ENCODE measurements around the gene CRTAC1. TPM values are rescaled to one million over a fixed set of nuclear protein-coding genes. Genes with fewer than 3 reads are reported as not detected.

CRTAC1 gene
- total RNA-seq, 1 donor from 2014 or later = 0.63 TPM

DNA sequence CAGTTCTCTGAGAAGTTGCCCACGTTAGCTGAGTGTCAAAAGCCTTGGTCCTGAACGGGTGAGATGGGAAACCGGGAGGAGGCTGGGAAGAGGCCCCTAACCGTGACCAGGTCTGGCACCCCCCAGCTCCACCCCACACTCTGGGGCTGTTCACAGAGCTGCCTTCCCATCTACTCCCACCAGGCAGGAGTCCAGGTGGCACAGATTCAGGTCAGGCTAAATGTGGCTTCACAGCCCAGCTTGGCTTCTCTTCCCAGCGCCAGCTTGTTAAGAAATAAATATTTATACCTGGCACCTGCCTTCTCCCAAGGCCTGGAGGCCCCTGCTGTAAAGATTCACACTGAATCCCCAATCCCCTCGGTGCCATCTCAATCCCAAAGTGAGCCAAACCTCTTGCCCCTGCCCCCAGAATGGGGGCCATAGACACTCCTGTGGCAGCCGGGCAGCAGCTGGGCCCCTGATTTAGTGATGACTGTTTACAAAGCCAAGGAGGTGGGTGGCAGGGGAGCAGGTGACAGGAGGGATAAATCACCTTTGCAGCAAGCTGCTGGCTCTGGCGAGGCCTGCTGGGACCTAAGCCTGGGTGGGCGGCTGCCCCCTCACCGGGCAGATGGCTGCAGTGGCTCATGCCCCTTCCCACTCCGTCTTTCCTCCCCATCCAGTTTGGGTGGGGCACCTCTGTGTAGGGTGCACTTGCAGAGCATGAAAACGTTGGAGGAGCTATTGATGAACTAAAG, 108.2 kb downstream of the CRTAC1 start:
- Mint-ChIP-seq H3K9me3 (no peaks in the 10 kb centered on the region), H3K4me3 (no peak overlapping the region), H3K27me3 (ENCODE audit: low read depth) (peaks cover 76% of the 10 kb centered on the region), H3K4me1 (no peaks in the 10 kb centered on the region), H3K36me3 (no peaks in the 10 kb centered on the region), H3K27ac (no peak overlapping the region)
- TF ChIP-seq, protein P1, sequence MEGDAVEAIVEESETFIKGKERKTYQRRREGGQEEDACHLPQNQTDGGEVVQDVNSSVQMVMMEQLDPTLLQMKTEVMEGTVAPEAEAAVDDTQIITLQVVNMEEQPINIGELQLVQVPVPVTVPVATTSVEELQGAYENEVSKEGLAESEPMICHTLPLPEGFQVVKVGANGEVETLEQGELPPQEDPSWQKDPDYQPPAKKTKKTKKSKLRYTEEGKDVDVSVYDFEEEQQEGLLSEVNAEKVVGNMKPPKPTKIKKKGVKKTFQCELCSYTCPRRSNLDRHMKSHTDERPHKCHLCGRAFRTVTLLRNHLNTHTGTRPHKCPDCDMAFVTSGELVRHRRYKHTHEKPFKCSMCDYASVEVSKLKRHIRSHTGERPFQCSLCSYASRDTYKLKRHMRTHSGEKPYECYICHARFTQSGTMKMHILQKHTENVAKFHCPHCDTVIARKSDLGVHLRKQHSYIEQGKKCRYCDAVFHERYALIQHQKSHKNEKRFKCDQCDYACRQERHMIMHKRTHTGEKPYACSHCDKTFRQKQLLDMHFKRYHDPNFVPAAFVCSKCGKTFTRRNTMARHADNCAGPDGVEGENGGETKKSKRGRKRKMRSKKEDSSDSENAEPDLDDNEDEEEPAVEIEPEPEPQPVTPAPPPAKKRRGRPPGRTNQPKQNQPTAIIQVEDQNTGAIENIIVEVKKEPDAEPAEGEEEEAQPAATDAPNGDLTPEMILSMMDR (IDR thresholded peaks at IDR 0.05; ENCODE audit: unreplicated experiment) = no peak
- no peak for DNase-seq (ENCODE audit: low spot score in 2 of 2, unreplicated experiment in 2 of 2)

DNA sequence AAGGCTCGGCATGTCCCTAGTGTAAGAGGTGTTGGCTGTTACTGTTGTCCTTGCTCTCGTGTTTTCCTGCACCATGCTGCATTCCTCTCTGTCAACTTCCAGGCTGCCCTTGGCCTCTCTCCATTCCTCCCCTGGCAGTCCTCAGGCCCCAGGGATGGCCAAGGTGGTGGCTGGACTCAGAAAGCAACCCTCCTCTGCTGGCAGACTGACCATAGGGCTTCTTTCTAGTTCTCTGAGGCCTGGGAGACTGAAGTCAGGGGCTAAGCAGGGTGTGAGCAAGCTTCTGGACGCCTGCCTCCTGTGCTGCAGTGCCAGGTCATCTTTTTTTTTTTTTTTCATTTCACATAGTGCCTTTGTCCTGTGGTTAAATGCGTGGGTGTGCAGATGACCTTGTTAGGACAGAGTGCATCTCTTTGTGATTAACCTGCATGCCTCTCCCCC, 108.8 kb downstream of the CRTAC1 start:
- Mint-ChIP-seq H3K4me3 (no peak overlapping the region), H3K27me3 (ENCODE audit: low read depth) (peaks cover 78% of the 10 kb centered on the region), H3K9me3 (no peaks in the 10 kb centered on the region), H3K4me1 (no peaks in the 10 kb centered on the region), H3K27ac (no peak overlapping the region), H3K36me3 (no peaks in the 10 kb centered on the region)
- TF ChIP-seq, protein P1 (IDR thresholded peaks at IDR 0.05; ENCODE audit: unreplicated experiment) = no peak
- no peak for DNase-seq (ENCODE audit: low spot score in 2 of 2, unreplicated experiment in 2 of 2)

DNA sequence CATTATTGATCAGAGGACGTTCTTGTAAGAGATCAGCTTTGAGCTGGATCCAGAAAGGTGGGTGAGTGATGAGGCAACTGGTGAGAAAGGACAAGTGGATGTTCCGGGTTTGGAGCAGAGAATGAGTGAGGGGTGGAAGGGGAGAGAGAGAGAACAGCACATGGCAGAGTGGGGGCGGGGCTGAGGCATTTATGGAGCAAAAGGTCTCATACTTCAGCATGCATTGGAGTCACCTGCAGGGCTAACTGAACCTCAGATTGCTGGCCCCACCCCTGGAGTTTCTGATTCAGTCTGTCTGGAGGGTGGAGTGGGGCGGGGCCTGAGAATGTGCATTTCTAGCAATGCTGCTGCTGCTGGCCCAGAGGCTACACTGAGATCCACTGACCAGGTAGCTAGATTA, 109.6 kb downstream of the CRTAC1 start:
- Mint-ChIP-seq H3K27ac (no peak overlapping the region), H3K9me3 (no peaks in the 10 kb centered on the region), H3K36me3 (no peaks in the 10 kb centered on the region), H3K4me1 (no peaks in the 10 kb centered on the region), H3K4me3 (no peak overlapping the region), H3K27me3 (ENCODE audit: low read depth) (peaks cover 83% of the 10 kb centered on the region)
- TF ChIP-seq, protein P1 (IDR thresholded peaks at IDR 0.05; ENCODE audit: unreplicated experiment) = no peak
- no peak for DNase-seq (ENCODE audit: low spot score in 2 of 2, unreplicated experiment in 2 of 2)

DNA sequence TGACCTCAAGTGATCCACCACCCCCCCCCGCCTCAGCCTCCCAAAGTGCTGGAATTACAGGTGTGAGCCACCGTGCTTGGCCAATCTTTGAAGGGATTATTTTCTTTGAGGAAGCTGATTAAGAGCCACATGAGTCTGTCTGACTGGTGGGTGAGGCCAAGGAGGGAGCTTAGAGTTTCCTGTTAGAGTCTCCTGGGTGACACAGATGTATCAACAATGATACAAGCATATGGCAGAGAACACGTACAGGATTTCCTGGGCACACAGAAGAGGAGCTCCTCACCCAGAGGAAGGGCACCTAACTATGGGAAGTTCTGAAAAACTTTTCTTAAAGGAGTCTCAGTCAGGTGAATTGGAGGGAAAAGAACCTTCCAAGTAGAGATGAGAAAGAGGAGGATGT, 111.4 kb downstream of the CRTAC1 start:
- no peak for DNase-seq (ENCODE audit: low spot score in 2 of 2, unreplicated experiment in 2 of 2)
- no peak overlapping the region for H3K4me3 Mint-ChIP-seq
- H3K4me1 Mint-ChIP-seq = no peaks in the 10 kb centered on the region
- no peak overlapping the region for H3K27ac Mint-ChIP-seq
- peaks cover 81% of the 10 kb centered on the region for H3K27me3 Mint-ChIP-seq (ENCODE audit: low read depth)
- TF ChIP-seq, protein P1 (IDR thresholded peaks at IDR 0.05; ENCODE audit: unreplicated experiment) = no peak
- H3K36me3 Mint-ChIP-seq = no peaks in the 10 kb centered on the region
- H3K9me3 Mint-ChIP-seq = no peaks in the 10 kb centered on the region

DNA sequence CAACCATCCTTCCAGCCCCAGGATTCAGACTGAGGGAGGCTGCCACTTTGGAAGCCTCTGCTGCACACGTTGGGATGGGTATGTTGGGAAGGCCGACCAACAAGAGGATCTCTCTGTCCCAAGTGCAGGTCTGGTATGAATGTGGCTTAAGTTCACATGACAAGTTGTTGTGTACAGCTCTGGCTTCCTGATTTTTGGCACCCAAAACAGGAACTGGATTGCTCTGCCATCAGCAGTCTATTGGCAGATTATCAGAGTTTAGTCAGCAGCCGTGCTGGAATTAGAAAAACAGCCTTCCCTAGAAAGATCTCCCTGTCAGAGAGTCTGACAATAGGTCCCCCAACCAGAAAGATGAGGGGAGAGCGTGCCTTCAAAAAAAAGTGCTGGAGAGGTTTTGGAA, 113.8 kb downstream of the CRTAC1 start:
- Mint-ChIP-seq H3K9me3 (no peaks in the 10 kb centered on the region), H3K4me1 (no peaks in the 10 kb centered on the region), H3K4me3 (no peak overlapping the region), H3K27ac (no peak overlapping the region), H3K36me3 (no peaks in the 10 kb centered on the region), H3K27me3 (ENCODE audit: low read depth) (peaks cover 84% of the 10 kb centered on the region)
- DNase-seq (ENCODE audit: low spot score in 2 of 2, unreplicated experiment in 2 of 2) = no peak
- TF ChIP-seq, protein P1 (IDR thresholded peaks at IDR 0.05; ENCODE audit: unreplicated experiment) = no peak
